Rectal smooth muscle tissue (tissue), 1 donor: ENCODE data around the gene MCM7.
A peak's percentile ranks its signal among the peaks of the same experiment; 100 is the strongest.

ENCODE experiments used
- H3K27ac ChIP-seq: one replicate; pipeline ENCODE4 v1.7.0; 2013; ENCODE audit warnings: low read depth, low read length, inconsistent platforms
- H3K27me3 ChIP-seq: one replicate; pipeline ENCODE4 v1.7.0; 2013; ENCODE audit warnings: low read length; ENCODE audit not compliant: control insufficient read depth, insufficient read depth
- H3K36me3 ChIP-seq: one replicate; pipeline ENCODE4 v1.7.0; 2013; ENCODE audit warnings: low read length; ENCODE audit not compliant: control insufficient read depth, insufficient read depth
- H3K4me1 ChIP-seq: one replicate; pipeline ENCODE4 v1.7.0; 2013; ENCODE audit warnings: low read length; ENCODE audit not compliant: control insufficient read depth, insufficient read depth
- H3K4me3 ChIP-seq: one replicate; pipeline ENCODE4 v1.7.0; 2013; ENCODE audit warnings: low read length
- H3K9ac ChIP-seq: one replicate; pipeline ENCODE4 v1.7.0; 2013; ENCODE audit warnings: low read length

MCM7 gene

GRCh38 chr7:100119072-100119969 lies 18.1 kb upstream of the MCM7 start, which contains the start of the genes CNPY4 and TAF6:
Gene CNPY4, plus strand, starts transcription at chr7:100119634. Its CDS starts 111 bp downstream, at chr7:100119745.
Gene TAF6, minus strand, starts transcription at chr7:100119358. Its CDS starts 5,149 bp downstream, at chr7:100114209.
- Histone ChIP-seq H3K27me3 (no peaks in the 10 kb centered on the region), H3K9ac (peak within 1 kb of the TSS; percentile 10)

DNA sequence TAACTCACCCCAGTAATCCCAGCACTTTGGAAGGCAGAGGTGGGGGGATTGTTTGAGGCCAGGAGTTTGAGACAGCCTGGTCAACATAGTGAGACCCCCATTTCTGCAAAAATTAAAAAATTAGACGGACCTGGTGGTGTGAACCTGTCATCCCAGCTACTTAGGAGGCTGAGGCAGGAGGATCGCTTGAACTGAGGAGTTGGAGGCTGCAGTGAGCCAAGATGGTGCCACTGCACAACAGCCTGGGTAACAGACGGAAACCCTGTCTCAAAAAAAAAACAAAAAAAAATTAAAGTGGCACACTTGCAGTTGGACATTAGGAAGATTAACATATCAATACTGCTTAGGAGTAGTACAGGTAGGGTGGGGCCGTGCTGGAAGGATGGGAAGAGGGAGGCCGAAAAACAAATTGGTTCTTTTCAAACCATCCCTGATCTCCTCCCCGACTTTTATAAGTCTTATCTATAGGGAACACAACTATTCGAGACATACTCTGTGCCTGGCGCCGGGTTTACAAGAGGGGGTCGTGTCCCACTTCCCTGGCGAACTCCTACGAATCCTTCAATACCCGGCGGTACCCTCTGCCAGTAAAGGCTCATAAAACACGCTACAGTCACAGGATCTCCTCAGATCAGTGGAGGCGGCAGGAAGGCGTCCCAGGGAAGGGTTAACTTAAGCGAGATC lies 17.3 kb upstream of the MCM7 start:
- H3K4me1 ChIP-seq = peaks cover 3% of the 10 kb centered on the region
- H3K4me3 ChIP-seq = peak overlapping the region; percentile 80
- no peaks in the 10 kb centered on the region for H3K36me3 ChIP-seq
- no peaks in the 10 kb centered on the region for H3K27me3 ChIP-seq
- peak overlapping the region; percentile 82 for H3K27ac ChIP-seq
- peak overlapping the region; percentile 10 for H3K9ac ChIP-seq

More at GRCh38 chr7:100119072-100119969, 18.1 kb upstream of the MCM7 start, which contains the start of the genes CNPY4 and TAF6:
- peaks cover 3% of the 10 kb centered on the region for H3K4me1 ChIP-seq
- peak within 1 kb of the TSS; percentile 80 for H3K4me3 ChIP-seq
- H3K27ac ChIP-seq = peak within 1 kb of the TSS; percentile 82
- H3K36me3 ChIP-seq = no peaks in the 10 kb centered on the region

DNA sequence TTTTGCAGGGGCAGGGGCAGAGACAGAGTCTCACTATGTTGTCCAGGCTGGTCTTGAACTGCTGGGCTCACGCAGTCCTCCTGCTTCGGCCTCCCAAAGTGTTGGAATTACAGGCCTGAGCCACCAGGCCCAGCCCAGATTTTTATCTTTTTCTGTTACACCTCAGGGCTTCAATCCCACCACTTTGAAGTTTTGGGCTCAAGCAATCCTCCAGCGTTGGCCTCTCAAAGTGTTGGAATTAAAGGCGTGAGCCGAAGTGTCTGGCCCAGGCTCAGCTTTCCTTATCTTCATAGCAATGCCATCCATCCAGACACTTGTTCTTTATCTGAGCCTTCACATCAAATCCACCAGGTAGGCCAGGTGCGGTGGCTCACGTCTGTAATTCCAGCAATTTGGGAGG lies 13.8 kb upstream of the MCM7 start:
- H3K9ac ChIP-seq = no peak overlapping the region
- H3K27me3 ChIP-seq = no peaks in the 10 kb centered on the region
- H3K27ac ChIP-seq = no peak overlapping the region
- H3K36me3 ChIP-seq = peaks cover 12% of the 10 kb centered on the region
- peaks cover 3% of the 10 kb centered on the region for H3K4me1 ChIP-seq
- no peak overlapping the region for H3K4me3 ChIP-seq

- Histone ChIP-seq H3K27me3 (no peaks in the 10 kb centered on the region), H3K4me3 (no peak overlapping the region), H3K27ac (no peak overlapping the region), H3K36me3 (peaks cover 25% of the 10 kb centered on the region), H3K4me1 (no peaks in the 10 kb centered on the region), H3K9ac (no peak overlapping the region)
These were observed 10.7 kb upstream of the MCM7 start for GRCh38 chr7:100111914-100112313.

DNA sequence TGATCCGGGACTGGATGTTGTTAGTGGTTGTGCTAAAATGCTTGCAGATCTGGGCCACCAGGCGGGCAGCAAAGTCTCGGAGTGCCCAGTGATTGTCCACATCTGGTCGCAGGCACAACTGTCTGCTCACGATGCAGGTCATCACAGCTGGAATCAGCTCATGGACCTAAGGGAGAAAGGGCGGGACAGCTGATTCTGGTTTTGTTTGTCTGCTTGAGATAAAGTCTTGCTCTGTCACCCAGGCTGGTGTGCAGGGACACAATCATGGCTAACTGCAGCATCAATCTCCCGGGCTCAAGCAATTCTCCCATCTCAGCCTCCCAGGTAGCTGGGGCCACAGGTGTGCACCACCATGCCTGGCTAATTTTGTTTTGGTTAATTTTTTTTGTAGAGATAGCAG lies 10.0 kb upstream of the MCM7 start:
- no peaks in the 10 kb centered on the region for H3K4me1 ChIP-seq
- no peak overlapping the region for H3K4me3 ChIP-seq
- peaks cover 28% of the 10 kb centered on the region for H3K36me3 ChIP-seq
- no peak overlapping the region for H3K9ac ChIP-seq
- H3K27me3 ChIP-seq = no peaks in the 10 kb centered on the region
- no peak overlapping the region for H3K27ac ChIP-seq

- no peaks in the 10 kb centered on the region for H3K27me3 ChIP-seq
- peaks cover 33% of the 10 kb centered on the region for H3K36me3 ChIP-seq
These were observed 8.4 kb upstream of the MCM7 start for GRCh38 chr7:100109521-100110163.

GRCh38 chr7:100107890-100108289 lies 6.7 kb upstream of the MCM7 start:
- Histone ChIP-seq H3K36me3 (peaks cover 35% of the 10 kb centered on the region), H3K4me1 (no peaks in the 10 kb centered on the region), H3K27me3 (no peaks in the 10 kb centered on the region), H3K9ac (no peak overlapping the region), H3K27ac (no peak overlapping the region), H3K4me3 (no peak overlapping the region)

More at GRCh38 chr7:100109521-100110163, 8.4 kb upstream of the MCM7 start:
- Histone ChIP-seq H3K4me3 (no peak overlapping the region), H3K27ac (no peak overlapping the region), H3K9ac (no peak overlapping the region), H3K4me1 (no peaks in the 10 kb centered on the region)

GRCh38 chr7:100107125-100107737 lies 6.0 kb upstream of the MCM7 start:
- Histone ChIP-seq H3K4me1 (no peaks in the 10 kb centered on the region), H3K9ac (no peak overlapping the region), H3K4me3 (no peak overlapping the region), H3K27ac (no peak overlapping the region), H3K27me3 (no peaks in the 10 kb centered on the region), H3K36me3 (peaks cover 35% of the 10 kb centered on the region)

GRCh38 chr7:100106633-100107032 lies 5.4 kb upstream of the MCM7 start:
- Histone ChIP-seq H3K4me3 (no peak overlapping the region), H3K27me3 (no peaks in the 10 kb centered on the region), H3K4me1 (no peaks in the 10 kb centered on the region), H3K9ac (no peak overlapping the region), H3K36me3 (peaks cover 35% of the 10 kb centered on the region), H3K27ac (no peak overlapping the region)

DNA sequence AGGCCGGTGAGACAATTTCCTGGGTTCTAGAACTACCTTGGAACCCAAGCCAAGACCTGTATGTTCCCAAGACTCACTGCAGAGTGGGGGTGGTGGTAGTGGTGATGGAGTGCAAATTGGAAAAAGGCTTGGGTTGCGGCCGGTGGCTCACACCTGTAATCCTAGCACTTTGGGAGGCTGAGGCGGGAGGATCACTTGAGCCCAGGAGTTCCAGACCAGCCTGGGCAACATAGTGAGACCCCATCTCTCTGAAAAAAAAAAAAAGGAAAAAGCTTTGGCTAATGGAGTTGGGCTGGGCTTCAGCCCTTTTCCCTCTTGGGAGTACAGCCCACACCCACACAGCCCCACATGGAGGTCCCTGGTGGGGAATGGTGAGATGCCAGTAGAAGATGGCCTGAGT lies 4.3 kb upstream of the MCM7 start:
- Histone ChIP-seq H3K36me3 (peaks cover 28% of the 10 kb centered on the region), H3K9ac (no peak overlapping the region), H3K27ac (no peak overlapping the region), H3K4me3 (no peak overlapping the region), H3K4me1 (no peaks in the 10 kb centered on the region), H3K27me3 (no peaks in the 10 kb centered on the region)

DNA sequence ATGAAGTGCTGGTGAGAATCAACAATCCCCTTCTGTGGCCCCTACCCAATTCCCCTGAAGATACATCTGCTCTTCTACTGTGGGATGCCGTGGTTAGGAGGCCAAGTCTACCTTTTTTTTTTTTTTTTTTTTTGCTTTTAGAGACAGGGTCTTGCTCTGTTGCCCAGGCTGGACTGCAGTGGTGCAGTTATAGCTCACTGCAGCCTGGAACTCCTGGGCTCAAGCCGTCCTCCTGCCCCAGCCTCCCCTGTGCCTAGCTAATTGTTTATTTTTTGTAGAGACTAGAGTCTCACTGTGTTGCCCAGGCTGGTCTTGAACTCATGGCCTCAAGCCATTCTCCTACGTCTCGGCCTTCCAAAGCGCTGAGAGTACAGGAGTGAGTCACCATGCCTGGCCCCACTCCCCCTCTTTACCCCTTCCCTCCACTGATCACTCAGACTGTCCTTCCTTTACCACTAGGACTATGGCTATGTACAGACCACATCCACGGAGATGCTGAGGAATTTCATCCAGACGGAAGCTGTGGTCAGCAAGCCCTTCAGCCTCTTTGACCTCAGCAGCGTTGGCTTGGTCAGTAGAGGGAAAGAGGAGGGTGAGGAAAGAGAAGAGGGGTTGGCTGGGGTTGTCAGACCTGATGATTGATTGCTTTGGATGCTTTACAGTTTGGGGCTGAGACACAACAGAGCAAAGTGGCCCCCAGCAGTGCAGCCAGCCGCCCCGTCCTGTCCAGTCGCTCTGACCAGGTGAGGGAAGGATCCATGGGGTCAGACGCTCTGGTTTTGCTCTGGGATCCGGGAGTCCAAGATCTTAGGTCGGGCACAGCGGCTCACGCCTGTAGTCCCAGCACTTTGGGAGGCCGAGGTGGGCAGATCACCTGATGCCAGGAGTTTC lies 2.0 kb upstream of the MCM7 start:
- peaks cover 7% of the 10 kb centered on the region for H3K4me1 ChIP-seq
- no peak overlapping the region for H3K4me3 ChIP-seq
- H3K9ac ChIP-seq = no peak overlapping the region
- peaks cover 35% of the 10 kb centered on the region for H3K36me3 ChIP-seq
- H3K27me3 ChIP-seq = no peaks in the 10 kb centered on the region
- no peak overlapping the region for H3K27ac ChIP-seq
